Mucosa of descending colon (tissue), 3 donors: Measurements from ENCODE around the gene FPR3. TPM values are rescaled to one million over a fixed set of nuclear protein-coding genes. Genes with fewer than 3 reads are reported as not detected.

Source experiments
- ATAC-seq: fragments of 200-7000 bp; cut with Tn5 transposase; one replicate; pipeline ENCODE4 v1.9.1; 2020; ENCODE audit warnings: mild to moderate bottlenecking, moderate library complexity
- DNase-seq, 3 donors: peaks; one replicate each; pipeline ENCODE4 v3.0.0-alpha.2; 2020
- H3K36me3 ChIP-seq: fragments of 200-600 bp; one replicate; pipeline ENCODE4 v1.8.0; 2021; ENCODE audit warnings: low read depth, mild to moderate bottlenecking
- H3K4me1 ChIP-seq: fragments of 200-600 bp; one replicate; pipeline ENCODE4 v1.8.0; 2021; ENCODE audit warnings: low read depth, mild to moderate bottlenecking
- H3K4me3 ChIP-seq: fragments of 200-600 bp; one replicate; pipeline ENCODE4 v1.8.0; 2021; ENCODE audit warnings: mild to moderate bottlenecking
- H3K9me3 ChIP-seq: fragments of 200-600 bp; one replicate; pipeline ENCODE4 v1.8.0; 2021; ENCODE audit warnings: mild to moderate bottlenecking
- CTCF ChIP-seq: fragments of 200-600 bp; IDR thresholded peaks from one replicate; pipeline ENCODE4 v1.8.0; 2022; ENCODE audit warnings: antibody characterized with exemption, mild to moderate bottlenecking
- intact Hi-C, 2 donors: fragments of 100-400 bp; cut with DNase I in 1 of 2; cut with micrococcal nuclease in 1 of 2; formaldehyde crosslinking; loops; one replicate each; pipeline versions ENCODE4 v1.11.0 to v1.11.1; 2022; cut with DNase I, micrococcal nuclease
- total RNA-seq, 3 donors: library from RNA; stranded (reverse); fragmentation: NEBNext Ultra II Directional in 2 of 3; extraction: Animal tissue kit (Norgen Biotek cat#: 25700) in 2 of 3; gene quantifications; one replicate each; pipeline versions ENCODE4 v1.2.1 to v1.2.4, GENCODE V29; 2021 to 2023
- donor health status: DM: no; HTN: no; CAD: no; lungs with moderate emphysema.
- donor health status: DM: no; HTN: no; CAD: no.
- donor health status: DM: no; HTN: yes; CAD: no.

Gene FPR3
- total RNA-seq, 3 donors from 2014 or later, result 3.6 to 9.8 (median 7.4) TPM

- peak; percentile 24 for ATAC-seq
- no peak for TF ChIP-seq CTCF
- intact Hi-C loops, result no loop called here
- H3K9me3 ChIP-seq, result peaks cover 15% of the 10 kb centered on the region
- peak in 1 of 3 donors; percentile 28 for DNase-seq
- no peaks in the 10 kb centered on the region for H3K4me1 ChIP-seq
- H3K4me3 ChIP-seq, result no peak overlapping the region
- no peaks in the 10 kb centered on the region for H3K36me3 ChIP-seq
Measured at GRCh38 chr19:51811344-51811743, 16.4 kb downstream of the FPR3 start.

- H3K4me1 ChIP-seq, result no peaks in the 10 kb centered on the region
- H3K36me3 ChIP-seq, result no peaks in the 10 kb centered on the region
- DNase-seq, result no peak
- intact Hi-C loops, result no loop called here
- no peak overlapping the region for H3K4me3 ChIP-seq
- ATAC-seq, result no peak
- TF ChIP-seq CTCF, result no peak
- H3K9me3 ChIP-seq, result peaks cover 15% of the 10 kb centered on the region
Measured at GRCh38 chr19:51815043-51815442, 20.1 kb downstream of the FPR3 start.

GRCh38 chr19:51816711-51817110, 21.8 kb downstream of the FPR3 start:
- Histone ChIP-seq H3K4me1 (no peaks in the 10 kb centered on the region), H3K9me3 (peaks cover 15% of the 10 kb centered on the region), H3K4me3 (no peak overlapping the region), H3K36me3 (no peaks in the 10 kb centered on the region)
- ATAC-seq (no peak), DNase-seq (no peak)
- TF ChIP-seq CTCF, result no peak
- intact Hi-C loops, result no loop called here

- no peak for DNase-seq
- ATAC-seq, result no peak
- Histone ChIP-seq H3K36me3 (no peaks in the 10 kb centered on the region), H3K4me1 (no peaks in the 10 kb centered on the region), H3K9me3 (no peaks in the 10 kb centered on the region), H3K4me3 (no peak overlapping the region)
- intact Hi-C loops, result no loop called here
- no peak for TF ChIP-seq CTCF
Measured at GRCh38 chr19:51820011-51820410, 25.1 kb downstream of the FPR3 start.

GRCh38 chr19:51820831-51821446, 26.0 kb downstream of the FPR3 start:
- ATAC-seq (no peak), DNase-seq (no peak)
- TF ChIP-seq CTCF, result no peak
- Histone ChIP-seq H3K9me3 (no peaks in the 10 kb centered on the region), H3K4me3 (no peak overlapping the region), H3K36me3 (no peaks in the 10 kb centered on the region), H3K4me1 (no peaks in the 10 kb centered on the region)
- intact Hi-C loops, result no loop called here

- DNase-seq, result no peak
- no peak overlapping the region for H3K4me3 ChIP-seq
- no peak for ATAC-seq
- no peaks in the 10 kb centered on the region for H3K4me1 ChIP-seq
- intact Hi-C loops, result no loop called here
- no peak for TF ChIP-seq CTCF
- peaks cover 2% of the 10 kb centered on the region for H3K9me3 ChIP-seq
- H3K36me3 ChIP-seq, result no peaks in the 10 kb centered on the region
Measured at GRCh38 chr19:51821456-51821855, 26.5 kb downstream of the FPR3 start.
